Neural cell (in vitro differentiated cells): ENCODE data around the gene GATA2. TPM values are rescaled to one million over a fixed set of nuclear protein-coding genes. Genes with fewer than 3 reads are reported as not detected.

Experiments used
- H2AFZ ChIP-seq: fragments of 200-600, 300-800 bp; sonication (generic), shearing (Covaris generic); 2 replicates; pipeline ENCODE4 v1.6.0; 2014; ENCODE audit warnings: low read depth, mild to moderate bottlenecking, antibody characterized with exemption, low read length, moderate library complexity
- H3F3A ChIP-seq: fragments of 200-600 bp; shearing (Covaris generic); 2 replicates; pipeline ENCODE4 v1.6.1; 2016; ENCODE audit warnings: mild to moderate bottlenecking, moderate library complexity, mixed read lengths, antibody characterized with exemption, low read length; ENCODE audit not compliant: insufficient read depth, poor library complexity, severe bottlenecking
- H3K27ac ChIP-seq: fragments of 200-600, 300-800 bp; sonication (generic), shearing (Covaris generic); 2 replicates; pipeline ENCODE4 v1.5.1; 2014; ENCODE audit warnings: mild to moderate bottlenecking, low read length, moderate library complexity
- H3K27me3 ChIP-seq: fragments of 300-800, 200-600 bp; sonication (generic), shearing (Covaris generic); 2 replicates; pipeline ENCODE4 v1.6.0; 2014; ENCODE audit warnings: mild to moderate bottlenecking, low read depth, low read length, moderate library complexity; ENCODE audit not compliant: insufficient read depth
- H3K36me3 ChIP-seq: fragments of 300-800, 200-600 bp; sonication (generic), shearing (Covaris generic); 2 replicates; pipeline ENCODE4 v1.5.1; 2014; ENCODE audit warnings: mild to moderate bottlenecking, antibody characterized with exemption, low read length, moderate library complexity; ENCODE audit not compliant: insufficient read depth
- H3K4me2 ChIP-seq: fragments of 300-800, 200-600 bp; sonication (generic), shearing (Covaris generic); 2 replicates; pipeline ENCODE4 v1.6.0; 2014; ENCODE audit warnings: mild to moderate bottlenecking, low read length
- H3K4me3 ChIP-seq: fragments of 300-800, 200-600 bp; sonication (generic), shearing (Covaris generic); 2 replicates; pipeline ENCODE4 v1.5.1; 2014; ENCODE audit warnings: mild to moderate bottlenecking, low read length, moderate library complexity
- H3K79me2 ChIP-seq: fragments of 200-600 bp; shearing (Covaris generic); replicated peaks from 2 replicates; pipeline ENCODE4 v1.6.0; 2014; ENCODE audit warnings: mild to moderate bottlenecking, low read length, moderate library complexity; ENCODE audit not compliant: insufficient read depth
- H3K9ac ChIP-seq: fragments of 300-800, 200-600 bp; sonication (generic), shearing (Covaris generic); 2 replicates; pipeline ENCODE4 v1.6.1; 2016; ENCODE audit warnings: mild to moderate bottlenecking, low read length, mixed read lengths
- H3K9me2 ChIP-seq: fragments of 200-600 bp; shearing (Covaris generic); 2 replicates; pipeline ENCODE4 v1.6.1; 2016; ENCODE audit warnings: mild to moderate bottlenecking, low read length, mixed read lengths; ENCODE audit not compliant: insufficient read depth
- H3K9me3 ChIP-seq: fragments of 200-600, 300-800 bp; sonication (generic), shearing (Covaris generic); 2 replicates; pipeline ENCODE4 v1.6.1; 2016; ENCODE audit warnings: mild to moderate bottlenecking, mixed run types, low read length, moderate library complexity, mixed read lengths
- H4K20me1 ChIP-seq: fragments of 200-600 bp; shearing (Covaris generic); 2 replicates; pipeline ENCODE4 v1.6.1; 2016; ENCODE audit warnings: mild to moderate bottlenecking, mixed run types; ENCODE audit not compliant: insufficient read depth
- CTCF ChIP-seq: fragments of 450-650 bp; IDR thresholded peaks from 2 replicates; pipeline ENCODE4 v1.5.1; 2014; ENCODE audit warnings: antibody characterized with exemption, mild to moderate bottlenecking, moderate library complexity; ENCODE audit not compliant: poor library complexity, severe bottlenecking
- EP300 ChIP-seq: fragments of 450-650 bp; conservative IDR thresholded peaks from 2 replicates; pipeline ENCODE4 v1.6.1; 2014; ENCODE audit warnings: antibody characterized with exemption, mild to moderate bottlenecking, moderate library complexity; ENCODE audit not compliant: poor library complexity, severe bottlenecking
- EZH2 ChIP-seq: fragments of 200-600, 300-800 bp; shearing (Covaris generic), sonication (generic); IDR thresholded peaks from 2 replicates; pipeline ENCODE4 v1.6.1; 2014; ENCODE audit warnings: antibody characterized with exemption, low read length, borderline replicate concordance, mild to moderate bottlenecking; ENCODE audit not compliant: insufficient read depth, poor library complexity, severe bottlenecking
- MXI1 ChIP-seq: fragments of 450-650 bp; conservative IDR thresholded peaks from 2 replicates; pipeline ENCODE4 v1.6.1; 2014; ENCODE audit warnings: antibody characterized with exemption, mild to moderate bottlenecking; ENCODE audit not compliant: poor library complexity, severe bottlenecking
- POLR2AphosphoS5 ChIP-seq: IDR thresholded peaks from 2 replicates; pipeline ENCODE4 v1.6.1; 2012
- RAD21 ChIP-seq: fragments of 450-650 bp; conservative IDR thresholded peaks from 2 replicates; pipeline ENCODE4 v1.6.1; 2014; ENCODE audit warnings: antibody characterized with exemption, mild to moderate bottlenecking, moderate library complexity
- REST ChIP-seq: IDR thresholded peaks from 2 replicates; pipeline ENCODE4 v1.6.1; 2012; ENCODE audit warnings: borderline replicate concordance
- SMC3 ChIP-seq: fragments of 450-650 bp; conservative IDR thresholded peaks from 2 replicates; pipeline ENCODE4 v1.6.1; 2014; ENCODE audit warnings: antibody characterized with exemption, mild to moderate bottlenecking, moderate library complexity; ENCODE audit not compliant: poor library complexity
- TAF1 ChIP-seq: IDR thresholded peaks from 2 replicates; pipeline ENCODE4 v1.6.1; 2012; ENCODE audit warnings: low read depth
- polyA plus RNA-seq: library from polyadenylated mRNA; depleted of rRNA; stranded (reverse); fragments of >200 nt; gene quantifications from 2 replicates; pipeline ENCODE4 v1.2.3, GENCODE V29; 2014

GATA2 gene
- polyA plus RNA-seq, 1 donor from 2014 or later: not detected

GRCh38 chr3:128449111-128449638, 43.8 kb downstream of the GATA2 start:
- H3F3A ChIP-seq: no peaks in the 10 kb centered on the region
- H3K9ac ChIP-seq: no peak overlapping the region
- no peaks in the 10 kb centered on the region for H3K36me3 ChIP-seq
- H2AFZ ChIP-seq: no peak overlapping the region
- no peaks in the 10 kb centered on the region for H3K9me3 ChIP-seq
- no peaks in the 10 kb centered on the region for H3K79me2 ChIP-seq
- H3K27me3 ChIP-seq: no peaks in the 10 kb centered on the region
- H3K9me2 ChIP-seq: no peaks in the 10 kb centered on the region
- TF ChIP-seq TAF1 (no peak), SMC3 (no peak), MXI1 (no peak), POLR2AphosphoS5 (no peak), EP300 (no peak), EZH2 (no peak), CTCF (no peak), REST (no peak), RAD21 (no peak)
- no peak overlapping the region for H3K4me3 ChIP-seq
- no peak overlapping the region for H3K4me2 ChIP-seq
- H4K20me1 ChIP-seq: no peaks in the 10 kb centered on the region
- no peak overlapping the region for H3K27ac ChIP-seq

GRCh38 chr3:128448491-128448890, 44.5 kb downstream of the GATA2 start:
- Histone ChIP-seq H3K79me2 (no peaks in the 10 kb centered on the region), H3K27ac (no peak overlapping the region), H3K9me2 (no peaks in the 10 kb centered on the region), H3K4me2 (no peak overlapping the region), H3K9me3 (no peaks in the 10 kb centered on the region), H3K36me3 (no peaks in the 10 kb centered on the region), H3K4me3 (no peak overlapping the region), H2AFZ (no peak overlapping the region), H3K9ac (no peak overlapping the region), H3K27me3 (no peaks in the 10 kb centered on the region), H3F3A (no peaks in the 10 kb centered on the region), H4K20me1 (no peaks in the 10 kb centered on the region)
- no peak for TF ChIP-seq CTCF
- no peak for TF ChIP-seq SMC3
- TF ChIP-seq RAD21: no peak
- TF ChIP-seq MXI1: no peak
- TF ChIP-seq TAF1: no peak
- TF ChIP-seq EP300: no peak
